Activated CD8-positive, alpha-beta T cell treated with anti-CD3 and anti-CD28 coated beads for 36 hours (primary cell): ENCODE data around the gene RTBDN. TPM values are rescaled to one million over a fixed set of nuclear protein-coding genes. Genes with fewer than 3 reads are reported as not detected.

ENCODE experiments used
- ATAC-seq: fragments of 200-7000 bp; cut with Tn5 transposase; one replicate; pipeline ENCODE4 v1.10.0; 2021; ENCODE audit warnings: mild to moderate bottlenecking, moderate library complexity
- CTCF ChIA-PET: fragments of 350-600 bp; sonication (Branson Sonifier 250); formaldehyde crosslinking; loops from one replicate; lab custom pipeline; 2021; ENCODE audit warnings: antibody characterized with exemption; lab: Charles Lee
- POLR2A ChIA-PET: fragments of 350-600 bp; sonication (Branson Sonifier 250); formaldehyde crosslinking; loops from one replicate; lab custom pipeline; 2021; ENCODE audit warnings: antibody characterized with exemption; lab: Charles Lee
- DNase-seq: peaks from one replicate; pipeline ENCODE4 v3.0.0-alpha.2; 2020
- H3K27ac Mint-ChIP-seq: one replicate; pipeline ENCODE4 v1.8.0; 2021; ENCODE audit warnings: mild to moderate bottlenecking, mixed read lengths
- H3K27me3 Mint-ChIP-seq: one replicate; pipeline ENCODE4 v1.8.0; 2021; ENCODE audit warnings: mixed read lengths
- H3K36me3 Mint-ChIP-seq: one replicate; pipeline ENCODE4 v1.8.0; 2021; ENCODE audit warnings: low read depth, mixed read lengths
- H3K4me1 Mint-ChIP-seq: one replicate; pipeline ENCODE4 v1.8.0; 2021; ENCODE audit warnings: low read depth, mixed read lengths
- H3K4me3 Mint-ChIP-seq: one replicate; pipeline ENCODE4 v1.8.0; 2021; ENCODE audit warnings: mild to moderate bottlenecking, moderate library complexity, mixed read lengths
- H3K9me3 Mint-ChIP-seq: one replicate; pipeline ENCODE4 v1.8.0; 2021; ENCODE audit warnings: mixed read lengths
- intact Hi-C: fragments of 100-400 bp; cut with micrococcal nuclease; formaldehyde crosslinking; loops from one replicate; pipeline ENCODE4 v1.10.0; 2022
- total RNA-seq, 2 experiments: library from RNA; stranded (reverse); gene quantifications; one replicate each; pipeline ENCODE4 v1.2.3, GENCODE V29; 2021
- TF ChIP-seq, protein P1 (sequence below): fragments of 200-600 bp; IDR thresholded peaks from one replicate; pipeline ENCODE4 v1.8.0; 2022; ENCODE audit warnings: antibody characterized with exemption, mild to moderate bottlenecking

The RTBDN gene
- total RNA-seq, 2 experiments from 2014 or later: not detected

DNA sequence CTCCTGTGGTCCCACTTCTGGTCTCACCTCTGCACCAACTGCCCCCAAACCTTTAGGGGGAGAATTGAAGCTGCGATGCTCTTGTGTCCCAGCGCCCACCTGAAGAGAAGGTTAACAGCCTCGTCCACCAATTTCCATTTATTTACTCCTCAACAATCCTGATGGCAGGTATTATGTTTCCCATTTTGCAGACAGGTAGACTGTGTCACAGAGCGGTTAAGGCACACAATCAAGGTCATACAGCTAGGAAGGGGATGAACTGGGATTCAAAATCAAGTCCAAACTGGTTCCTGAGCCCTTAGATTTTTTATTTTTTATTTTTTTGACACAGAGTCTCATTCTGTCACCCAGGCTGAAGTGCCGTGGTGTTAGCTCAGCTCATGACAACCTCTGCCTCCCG, 40.7 kb upstream of the RTBDN start:
- Mint-ChIP-seq H3K9me3 (peaks cover 7% of the 10 kb centered on the region), H3K4me3 (no peak overlapping the region), H3K36me3 (peaks cover 30% of the 10 kb centered on the region), H3K27me3 (no peaks in the 10 kb centered on the region), H3K27ac (no peak overlapping the region), H3K4me1 (peaks cover 9% of the 10 kb centered on the region)
- intact Hi-C loops: no loop called here
- TF ChIP-seq, protein P1, sequence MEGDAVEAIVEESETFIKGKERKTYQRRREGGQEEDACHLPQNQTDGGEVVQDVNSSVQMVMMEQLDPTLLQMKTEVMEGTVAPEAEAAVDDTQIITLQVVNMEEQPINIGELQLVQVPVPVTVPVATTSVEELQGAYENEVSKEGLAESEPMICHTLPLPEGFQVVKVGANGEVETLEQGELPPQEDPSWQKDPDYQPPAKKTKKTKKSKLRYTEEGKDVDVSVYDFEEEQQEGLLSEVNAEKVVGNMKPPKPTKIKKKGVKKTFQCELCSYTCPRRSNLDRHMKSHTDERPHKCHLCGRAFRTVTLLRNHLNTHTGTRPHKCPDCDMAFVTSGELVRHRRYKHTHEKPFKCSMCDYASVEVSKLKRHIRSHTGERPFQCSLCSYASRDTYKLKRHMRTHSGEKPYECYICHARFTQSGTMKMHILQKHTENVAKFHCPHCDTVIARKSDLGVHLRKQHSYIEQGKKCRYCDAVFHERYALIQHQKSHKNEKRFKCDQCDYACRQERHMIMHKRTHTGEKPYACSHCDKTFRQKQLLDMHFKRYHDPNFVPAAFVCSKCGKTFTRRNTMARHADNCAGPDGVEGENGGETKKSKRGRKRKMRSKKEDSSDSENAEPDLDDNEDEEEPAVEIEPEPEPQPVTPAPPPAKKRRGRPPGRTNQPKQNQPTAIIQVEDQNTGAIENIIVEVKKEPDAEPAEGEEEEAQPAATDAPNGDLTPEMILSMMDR: no peak
- DNase-seq (no peak), ATAC-seq (no peak)
- ChIA-PET POLR2A (interaction anchor here (1.3 to 1.4 kb wide), 2 partner anchors 10 to 261 kb away, joined by 3 to 7 read pairs; no protein-coding TSS in a partner anchor), CTCF (interaction anchor here (1.3 kb wide), 1 partner anchor 90 kb away, joined by 3 read pairs; no protein-coding TSS in a partner anchor)

DNA sequence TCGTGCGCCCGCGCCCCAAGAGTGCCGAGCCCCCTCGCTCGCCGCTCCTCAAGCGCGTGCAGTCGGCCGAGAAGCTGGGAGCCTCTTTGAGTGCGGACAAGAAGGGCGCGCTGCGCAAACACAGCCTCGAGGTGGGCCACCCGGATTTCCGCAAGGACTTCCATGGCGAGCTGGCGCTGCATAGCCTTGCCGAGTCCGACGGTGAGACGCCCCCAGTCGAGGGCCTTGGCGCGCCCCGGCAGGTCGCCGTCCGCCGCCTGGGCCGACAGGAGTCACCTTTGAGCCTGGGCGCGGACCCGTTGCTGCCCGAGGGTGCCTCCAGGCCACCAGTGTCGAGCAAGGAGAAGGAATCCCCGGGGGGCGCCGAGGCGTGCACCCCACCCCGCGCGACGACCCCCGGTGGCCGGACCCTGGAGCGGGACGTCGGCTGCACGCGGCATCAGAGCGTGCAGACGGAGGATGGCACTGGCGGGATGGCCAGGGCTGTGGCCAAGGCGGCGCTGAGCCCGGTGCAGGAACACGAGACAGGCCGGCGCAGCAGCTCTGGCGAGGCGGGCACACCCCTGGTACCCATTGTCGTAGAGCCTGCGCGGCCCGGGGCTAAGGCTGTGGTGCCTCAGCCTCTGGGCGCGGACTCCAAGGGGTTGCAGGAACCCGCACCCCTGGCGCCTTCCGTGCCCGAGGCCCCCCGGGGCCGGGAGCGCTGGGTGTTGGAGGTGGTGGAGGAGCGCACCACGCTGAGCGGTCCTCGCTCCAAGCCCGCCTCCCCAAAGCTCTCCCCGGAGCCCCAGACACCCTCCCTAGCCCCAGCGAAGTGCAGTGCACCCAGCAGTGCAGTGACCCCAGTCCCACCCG, 39.7 kb upstream of the RTBDN start:
- Mint-ChIP-seq H3K27me3 (no peaks in the 10 kb centered on the region), H3K4me1 (peaks cover 7% of the 10 kb centered on the region), H3K36me3 (peaks cover 30% of the 10 kb centered on the region), H3K4me3 (no peak overlapping the region), H3K27ac (no peak overlapping the region), H3K9me3 (peaks cover 7% of the 10 kb centered on the region)
- POLR2A ChIA-PET: interaction anchor here (1.0 to 1.9 kb wide), 6 partner anchors 8 to 260 kb away, joined by 3 to 9 read pairs (median 3); partner anchors contain the start of genes DNASE2, GCDH and GET3
- TF ChIP-seq, protein P1: no peak
- ATAC-seq: no peak
- intact Hi-C loops: no loop called here
- no peak for DNase-seq
- CTCF ChIA-PET: interaction anchor here (1.2 to 2.4 kb wide), 3 partner anchors 11 to 187 kb away, joined by 3 to 12 read pairs (median 7); no protein-coding TSS in a partner anchor

DNA sequence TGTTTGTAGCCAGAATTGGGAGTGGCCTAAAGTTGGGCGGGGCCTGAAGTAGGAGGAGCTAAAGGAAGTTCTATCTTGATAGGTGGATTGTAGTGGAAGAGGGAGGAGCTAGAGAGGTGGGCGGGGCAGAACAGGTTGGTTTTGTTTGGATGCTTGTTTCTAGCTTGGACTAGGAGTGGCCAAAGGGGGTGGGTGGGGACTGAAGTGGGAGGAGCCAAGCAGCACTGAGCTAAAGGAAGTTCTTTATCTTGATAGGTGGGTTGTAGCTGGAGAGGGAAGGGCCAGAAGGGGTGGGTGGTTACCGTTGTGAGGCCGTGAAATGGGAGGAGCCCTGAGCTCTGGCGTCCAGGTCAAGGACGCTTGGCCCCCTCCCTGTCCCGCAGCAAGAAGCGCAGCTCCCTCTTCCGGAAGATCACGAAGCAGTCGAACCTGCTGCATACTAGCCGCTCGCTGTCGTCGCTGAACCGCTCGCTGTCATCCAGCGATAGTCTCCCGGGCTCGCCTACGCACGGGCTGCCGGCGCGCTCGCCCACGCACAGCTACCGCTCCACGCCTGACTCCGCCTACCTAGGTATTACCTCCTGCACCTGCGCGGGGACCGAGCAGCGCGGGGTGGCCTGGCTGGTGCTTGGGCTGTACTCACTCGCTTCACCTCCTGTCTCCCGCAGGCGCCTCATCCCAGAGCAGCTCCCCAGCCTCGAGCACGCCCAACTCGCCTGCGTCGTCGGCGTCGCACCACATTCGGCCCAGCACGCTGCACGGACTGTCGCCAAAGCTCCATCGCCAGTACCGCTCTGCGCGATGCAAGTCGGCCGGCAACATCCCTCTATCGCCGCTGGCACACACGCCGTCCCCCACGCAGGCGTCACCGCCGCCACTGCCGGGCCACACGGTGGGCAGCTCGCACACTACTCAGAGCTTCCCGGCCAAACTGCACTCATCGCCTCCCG, 38.8 kb upstream of the RTBDN start:
- DNase-seq (peak; percentile 88), ATAC-seq (peak; percentile 86)
- Mint-ChIP-seq H3K9me3 (peaks cover 7% of the 10 kb centered on the region), H3K27me3 (no peaks in the 10 kb centered on the region), H3K36me3 (peaks cover 25% of the 10 kb centered on the region), H3K4me3 (peak overlapping the region; percentile 35), H3K27ac (no peak overlapping the region), H3K4me1 (peaks cover 7% of the 10 kb centered on the region)
- TF ChIP-seq, protein P1: no peak
- intact Hi-C loops: no loop called here
- ChIA-PET POLR2A (interaction anchor here (0.5 to 1.9 kb wide), 10 partner anchors 9 to 1836 kb away, joined by 3 to 9 read pairs (median 3); partner anchors contain the start of genes DNASE2, GCDH, GET3 and JUNB), CTCF (interaction anchor here (0.9 to 2.4 kb wide), 9 partner anchors 8 to 188 kb away, joined by 3 to 12 read pairs (median 5); partner anchors contain the start of gene DNASE2)

DNA sequence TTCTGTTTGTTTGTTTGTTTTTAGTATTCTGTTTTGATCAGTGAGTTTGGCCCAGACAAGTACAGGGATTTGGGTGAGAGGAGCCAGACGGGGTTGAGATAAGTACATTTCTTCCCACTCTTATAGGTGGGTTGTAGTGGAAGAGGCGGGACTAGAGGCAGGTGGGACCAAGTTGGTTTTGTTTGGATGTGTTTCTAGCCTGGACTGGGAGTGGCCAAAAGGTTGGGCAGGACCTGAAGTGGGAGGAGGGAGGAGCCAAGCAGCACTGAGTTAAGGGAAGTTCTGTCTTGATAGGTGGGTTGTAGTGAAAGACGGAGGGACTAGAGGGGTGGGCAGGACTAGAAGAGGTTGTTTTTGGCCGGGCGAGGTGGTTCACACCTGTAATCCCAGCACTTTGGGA, 37.9 kb upstream of the RTBDN start:
- intact Hi-C loops: no loop called here
- peaks cover 7% of the 10 kb centered on the region for H3K9me3 Mint-ChIP-seq
- H3K27ac Mint-ChIP-seq: no peak overlapping the region
- H3K36me3 Mint-ChIP-seq: peaks cover 24% of the 10 kb centered on the region
- CTCF ChIA-PET: interaction anchor here (0.9 to 2.4 kb wide), 8 partner anchors 9 to 115 kb away, joined by 4 to 12 read pairs (median 5); partner anchors contain the start of gene DNASE2
- TF ChIP-seq, protein P1: no peak
- H3K4me3 Mint-ChIP-seq: no peak overlapping the region
- ATAC-seq: no peak
- DNase-seq: no peak
- no peaks in the 10 kb centered on the region for H3K27me3 Mint-ChIP-seq
- POLR2A ChIA-PET: interaction anchor here (0.6 to 1.9 kb wide), 5 partner anchors 8 to 1228 kb away, joined by 3 to 9 read pairs (median 3); partner anchors contain the start of genes DNASE2, JUNB and TNPO2
- H3K4me1 Mint-ChIP-seq: peaks cover 8% of the 10 kb centered on the region
